ENCODE data around the gene TH.
"Not testable (repeated sequence)": the region's sequence is repeated elsewhere in the genome, so short reads cannot be mapped to it uniquely, and the experiment has no call there.

The TH gene

GRCh38 chr11:2129699-2130366 is 41.8 kb downstream of the TH start:
- DNase-seq (ENCODE audit: low read depth in 2 of 2): no peak

- no peak for DNase-seq (ENCODE audit: low read depth in 2 of 2)
Observed at GRCh38 chr11:2129308-2129698, 42.3 kb downstream of the TH start.

- no peak for DNase-seq (ENCODE audit: low read depth in 2 of 2)
Observed at GRCh38 chr11:2128511-2129307, 42.9 kb downstream of the TH start.

GRCh38 chr11:2128130-2128510 is 43.5 kb downstream of the TH start:
- no peak for DNase-seq (ENCODE audit: low read depth in 2 of 2)

GRCh38 chr11:2127482-2128129 is 44.0 kb downstream of the TH start:
- DNase-seq (ENCODE audit: low read depth in 2 of 2): no peak

GRCh38 chr11:2126520-2127085 is 45.0 kb downstream of the TH start:
- DNase-seq (ENCODE audit: low read depth in 2 of 2): no peak

- not testable (repeated sequence) for DNase-seq (ENCODE audit: low read depth in 2 of 2)
Observed at GRCh38 chr11:2124736-2125484, 46.7 kb downstream of the TH start.

GRCh38 chr11:2123628-2123960 is 48.0 kb downstream of the TH start:
- no peak for DNase-seq (ENCODE audit: low read depth in 2 of 2)

- DNase-seq (ENCODE audit: low read depth in 2 of 2): no peak
Observed at GRCh38 chr11:2122907-2123627, 48.5 kb downstream of the TH start.

GRCh38 chr11:2122222-2122906 is 49.3 kb downstream of the TH start:
- DNase-seq (ENCODE audit: low read depth in 2 of 2): no peak

- no peak for DNase-seq (ENCODE audit: low read depth in 2 of 2)
Observed at GRCh38 chr11:2121227-2122130, 50.1 kb downstream of the TH start.

GRCh38 chr11:2120359-2121100 is 51.1 kb downstream of the TH start:
- DNase-seq (ENCODE audit: low read depth in 2 of 2): no peak

- no peak for DNase-seq (ENCODE audit: low read depth in 2 of 2)
Observed at GRCh38 chr11:2118677-2119076, 52.9 kb downstream of the TH start.

- no peak for DNase-seq (ENCODE audit: low read depth in 2 of 2)
Observed at GRCh38 chr11:2116680-2117079, 54.9 kb downstream of the TH start.

- no peak for DNase-seq (ENCODE audit: low read depth in 2 of 2)
Observed at GRCh38 chr11:2115308-2115707, 56.3 kb downstream of the TH start.

GRCh38 chr11:2114430-2115241 is 57.0 kb downstream of the TH start:
- DNase-seq (ENCODE audit: low read depth in 2 of 2): no peak
